Stimulated activated CD8-positive, alpha-beta memory T cell treated with anti-CD3 and anti-CD28 coated beads, Interleukin-7, amount 100 ng/mL, for 24 hours (primary cell): ENCODE measurements around the gene CDK1.
"Not testable (repeated sequence)": the region's sequence is repeated elsewhere in the genome, so short reads cannot be mapped to it uniquely, and the experiment has no call there.

ENCODE experiments used
- DNase-seq: peaks from one replicate; pipeline ENCODE4 v3.0.0-alpha.2; 2020; ENCODE audit warnings: low read depth

The CDK1 gene

GRCh38 chr10:60816628-60817397 is 38.5 kb downstream of the CDK1 start:
- DNase-seq = no peak

- no peak for DNase-seq
These were observed 39.1 kb downstream of the CDK1 start for GRCh38 chr10:60817398-60817805.

GRCh38 chr10:60818134-60818770 is 40.0 kb downstream of the CDK1 start:
- DNase-seq = no peak

GRCh38 chr10:60819271-60819670 is 41.0 kb downstream of the CDK1 start:
- no peak for DNase-seq

GRCh38 chr10:60820093-60820754 is 41.9 kb downstream of the CDK1 start:
- no peak for DNase-seq

- no peak for DNase-seq
These were observed 43.4 kb downstream of the CDK1 start for GRCh38 chr10:60821656-60822055.

GRCh38 chr10:60822809-60823208 is 44.5 kb downstream of the CDK1 start:
- no peak for DNase-seq

- no peak for DNase-seq
These were observed 45.0 kb downstream of the CDK1 start for GRCh38 chr10:60823324-60823723.

- no peak for DNase-seq
These were observed 47.2 kb downstream of the CDK1 start for GRCh38 chr10:60825520-60825919.

GRCh38 chr10:60827791-60828488 is 49.7 kb downstream of the CDK1 start:
- no peak for DNase-seq

- DNase-seq = no peak
These were observed 50.2 kb downstream of the CDK1 start for GRCh38 chr10:60828489-60828852.

- DNase-seq = not testable (repeated sequence)
These were observed 53.9 kb downstream of the CDK1 start for GRCh38 chr10:60832136-60832535.

GRCh38 chr10:60834401-60834800 is 56.1 kb downstream of the CDK1 start:
- no peak for DNase-seq

- no peak for DNase-seq
These were observed 56.8 kb downstream of the CDK1 start for GRCh38 chr10:60835049-60835448.

- not testable (repeated sequence) for DNase-seq
These were observed 62.9 kb downstream of the CDK1 start for GRCh38 chr10:60841227-60841626.

- no peak for DNase-seq
These were observed 64.4 kb downstream of the CDK1 start for GRCh38 chr10:60842694-60843093.
